MM.1S (cell line): Measurements from ENCODE around the gene BRD4.

ENCODE experiments used
- DNase-seq: peaks from one replicate; pipeline ENCODE4 v3.0.0-alpha.2; 2015
- H2AFZ ChIP-seq: fragments of 300-600 bp; sonication (generic); 2 replicates; pipeline ENCODE4 v1.6.0; 2016; ENCODE audit warnings: antibody characterized with exemption, low read length
- H3F3A ChIP-seq: fragments of 300-600 bp; sonication (generic); 2 replicates; pipeline ENCODE4 v1.6.1; 2016; ENCODE audit warnings: mild to moderate bottlenecking, antibody characterized with exemption, low read length, moderate library complexity, mixed read lengths; ENCODE audit not compliant: insufficient read depth
- H3K27ac ChIP-seq: fragments of 300-600 bp; sonication (generic); 2 replicates; pipeline ENCODE4 v1.5.1; 2016; ENCODE audit warnings: mild to moderate bottlenecking, low read length
- H3K27me3 ChIP-seq: fragments of 300-600 bp; sonication (generic); replicated peaks from 2 replicates; pipeline ENCODE4 v1.6.0; 2016; ENCODE audit warnings: low read length; ENCODE audit not compliant: insufficient read depth
- H3K36me3 ChIP-seq: fragments of 300-600 bp; sonication (generic); replicated peaks from 2 replicates; pipeline ENCODE4 v1.6.1; 2016; ENCODE audit warnings: mild to moderate bottlenecking, low read length, mixed read lengths; ENCODE audit not compliant: insufficient read depth
- H3K4me1 ChIP-seq: fragments of 300-600 bp; sonication (generic); 2 replicates; pipeline ENCODE4 v1.6.1; 2016; ENCODE audit warnings: low read length, mixed read lengths
- H3K4me2 ChIP-seq: fragments of 300-600 bp; sonication (generic); 2 replicates; pipeline ENCODE4 v1.6.0; 2016; ENCODE audit warnings: low read depth, low read length
- H3K4me3 ChIP-seq: fragments of 300-600 bp; sonication (generic); 2 replicates; pipeline ENCODE4 v1.5.1; 2016; ENCODE audit warnings: low read length, mixed read lengths
- H3K79me2 ChIP-seq: fragments of 300-600 bp; sonication (generic); 2 replicates; pipeline ENCODE4 v1.6.1; 2016; ENCODE audit warnings: mixed run types, low read length, mixed read lengths
- H3K9ac ChIP-seq: fragments of 300-600 bp; sonication (generic); 2 replicates; pipeline ENCODE4 v1.6.1; 2016; ENCODE audit warnings: low read length, mixed read lengths
- H3K9me2 ChIP-seq: fragments of 300-600 bp; sonication (generic); replicated peaks from 2 replicates; pipeline ENCODE4 v1.6.1; 2016; ENCODE audit warnings: mild to moderate bottlenecking, low read length, mixed read lengths; ENCODE audit not compliant: insufficient read depth
- H3K9me3 ChIP-seq: fragments of 300-600 bp; sonication (generic); replicated peaks from 2 replicates; pipeline ENCODE4 v1.6.1; 2016; ENCODE audit warnings: mild to moderate bottlenecking, low read length, mixed read lengths; ENCODE audit not compliant: insufficient read depth
- H4K20me1 ChIP-seq: fragments of 300-600 bp; sonication (generic); 2 replicates; pipeline ENCODE4 v1.6.1; 2016; ENCODE audit warnings: mild to moderate bottlenecking, low read length, moderate library complexity, mixed read lengths; ENCODE audit not compliant: insufficient read depth
- CTCF ChIP-seq: fragments of 300-600 bp; sonication (generic); IDR thresholded peaks from 2 replicates; pipeline ENCODE4 v1.5.1; 2016; ENCODE audit warnings: antibody characterized with exemption, low read length, mixed read lengths
- EZH2 ChIP-seq: fragments of 300-600 bp; sonication (generic); optimal IDR thresholded peaks from 2 replicates; pipeline ENCODE3; 2017; ENCODE audit warnings: low read depth, mild to moderate bottlenecking, antibody characterized with exemption, low read length, mixed read lengths
- EZH2phosphoT487 ChIP-seq: fragments of 300-600 bp; sonication (generic); IDR thresholded peaks from 2 replicates; pipeline ENCODE4 v1.6.1; 2018; ENCODE audit warnings: antibody characterized with exemption, low read length

Gene BRD4

GRCh38 chr19:15332311-15332996 lies at the start of gene BRD4:
BRD4 (minus strand) TSS chr19:15332539; CDS start chr19:15273099, 59,440 bp downstream.
- Histone ChIP-seq H3K27ac (peak within 1 kb of the TSS; percentile 87; the same call in 1 of the 2 replicates), H3F3A (peaks cover 19% of the 10 kb centered on the region), H3K36me3 (no peaks in the 10 kb centered on the region), H2AFZ (peak within 1 kb of the TSS; percentile 86), H3K27me3 (no peaks in the 10 kb centered on the region), H3K4me3 (peak within 1 kb of the TSS; percentile 92), H3K9me2 (no peaks in the 10 kb centered on the region), H4K20me1 (peaks cover 36% of the 10 kb centered on the region), H3K4me2 (peak within 1 kb of the TSS; percentile 89), H3K9ac (peak within 1 kb of the TSS; percentile 82), H3K4me1 (0 out of 2 replicates have a peak, but pooled peaks cover 3% of the 10 kb centered on the region), H3K9me3 (no peaks in the 10 kb centered on the region), H3K79me2 (peaks cover 50% of the 10 kb centered on the region)
- TF ChIP-seq EZH2phosphoT487 (no peak), EZH2 (no peak), CTCF (no peak)
- peak; percentile 68 for DNase-seq

- Histone ChIP-seq H3K79me2 (peaks cover 28% of the 10 kb centered on the region), H3K4me2 (no peak overlapping the region), H3K4me1 (peaks cover 17% of the 10 kb centered on the region; the same call in 1 of the 2 replicates), H2AFZ (no peak overlapping the region), H4K20me1 (peaks cover 9% of the 10 kb centered on the region), H3K9me3 (no peaks in the 10 kb centered on the region), H3K27me3 (no peaks in the 10 kb centered on the region), H3K27ac (no peak overlapping the region), H3K4me3 (no peak overlapping the region), H3K9me2 (no peaks in the 10 kb centered on the region), H3K9ac (no peak overlapping the region), H3K36me3 (no peaks in the 10 kb centered on the region), H3F3A (peaks cover 21% of the 10 kb centered on the region)
- no peak for DNase-seq
- no peak for TF ChIP-seq EZH2
Observed at GRCh38 chr19:15381864-15382263, 49.5 kb upstream of the BRD4 start.

- Histone ChIP-seq H3K9me3 (no peaks in the 10 kb centered on the region), H3K4me2 (peak overlapping the region; percentile 69; the same call in 1 of the 2 replicates), H3K9ac (no peak overlapping the region), H3K27me3 (no peaks in the 10 kb centered on the region), H3K79me2 (peaks cover 32% of the 10 kb centered on the region), H3K27ac (no peak overlapping the region), H3K4me1 (peaks cover 17% of the 10 kb centered on the region; the same call in 1 of the 2 replicates), H3F3A (peaks cover 21% of the 10 kb centered on the region), H4K20me1 (peaks cover 13% of the 10 kb centered on the region), H3K4me3 (no peak overlapping the region), H3K9me2 (no peaks in the 10 kb centered on the region), H2AFZ (no peak overlapping the region), H3K36me3 (no peaks in the 10 kb centered on the region)
- no peak for DNase-seq
- TF ChIP-seq CTCF (no peak), EZH2 (no peak), EZH2phosphoT487 (no peak)
Observed at GRCh38 chr19:15381429-15381828, 49.1 kb upstream of the BRD4 start.
